HepG2 (cell line): ENCODE results near the gene DHX32.
"Not testable (repeated sequence)": the region's sequence is repeated elsewhere in the genome, so short reads cannot be mapped to it uniquely, and the experiment has no call there.

Experiments
- POLR2AphosphoS5 ChIP-seq: IDR thresholded peaks from 2 replicates; pipeline ENCODE4 v1.6.1; 2012; ENCODE audit warnings: low read depth, low read length
- RBM22 ChIP-seq: fragments of 200-400 bp; formaldehyde crosslinking; optimal IDR thresholded peaks from 2 replicates; pipeline ENCODE3; 2017; ENCODE audit warnings: mild to moderate bottlenecking, low read length, moderate library complexity
- ZNF747 ChIP-seq: sonication (generic); formaldehyde crosslinking; IDR thresholded peaks from 2 replicates; pipeline ENCODE4 v1.8.1; 2023; ENCODE audit warnings: missing genetic modification reagents, mild to moderate bottlenecking, borderline replicate concordance

DNA sequence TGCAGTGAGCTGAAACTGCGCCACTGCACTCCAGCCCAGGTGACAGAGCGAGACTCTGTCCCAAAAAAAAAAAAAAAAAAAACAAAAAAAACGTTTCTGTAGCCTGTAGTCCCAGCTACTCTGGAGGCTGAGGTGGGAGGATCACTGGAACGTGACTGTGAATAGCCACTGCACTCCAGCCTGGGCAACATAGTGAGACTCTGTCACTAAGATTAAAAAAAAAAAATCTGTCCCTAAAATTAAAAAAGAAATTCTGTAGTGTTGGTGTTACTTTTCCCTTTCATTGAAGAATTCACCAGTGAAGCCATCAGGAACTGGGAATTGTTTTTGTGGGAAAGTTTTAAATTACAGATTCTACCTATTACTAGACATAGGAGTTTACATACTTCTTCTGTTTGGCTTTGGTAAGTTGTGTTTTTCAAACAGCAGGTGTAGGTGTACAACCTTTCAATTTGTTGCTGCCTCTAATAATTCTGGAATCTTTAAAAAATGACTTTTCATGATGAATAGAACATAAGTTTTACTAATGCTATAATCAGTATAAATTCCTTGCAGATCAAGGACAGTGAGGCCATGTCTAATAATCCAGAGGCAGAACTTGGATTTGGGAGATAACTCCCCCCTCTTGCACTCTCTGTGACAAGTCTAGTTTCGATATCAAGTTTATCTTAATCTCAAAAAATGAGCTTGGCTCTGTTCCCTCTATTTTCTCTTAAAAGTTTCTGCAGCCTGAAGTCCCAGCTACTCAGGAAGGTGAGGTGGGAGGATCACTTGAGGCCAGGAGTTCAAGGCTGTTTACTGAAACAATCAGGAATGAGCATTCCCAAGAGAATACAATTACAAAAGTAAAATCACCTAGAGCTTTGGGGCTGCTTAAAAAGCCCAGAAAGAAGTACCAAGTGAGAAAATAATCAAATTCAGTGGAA, 24.2 kb upstream of the DHX32 start:
- TF ChIP-seq POLR2AphosphoS5; RBM22; ZNF747 (CRISPR knock-in tag): not testable (repeated sequence)
